Measurements from ENCODE around the gene ZDHHC22. TPM values are rescaled to one million over a fixed set of nuclear protein-coding genes. Genes with fewer than 3 reads are reported as not detected.

ZDHHC22 gene
- total RNA-seq, 1 donor from 2014 or later, result not detected

GRCh38 chr14:77092676-77093075 lies 48.9 kb downstream of the ZDHHC22 start:
- ATAC-seq (ENCODE audit: poor library complexity), result no peak
- DNase-seq, result no peak
- intact Hi-C loops (cut with DNase I), result loop anchor here (5.0 kb wide), 1 partner anchor 215 kb away; no protein-coding TSS in a partner anchor

GRCh38 chr14:77091518-77091917 lies 50.1 kb downstream of the ZDHHC22 start:
- intact Hi-C loops (cut with DNase I), result loop anchor here (5.0 kb wide), 1 partner anchor 214 kb away; no protein-coding TSS in a partner anchor
- ATAC-seq (ENCODE audit: poor library complexity) (no peak), DNase-seq (no peak)

- no peak for ATAC-seq (ENCODE audit: poor library complexity)
- intact Hi-C loops (cut with DNase I), result no loop called here
- DNase-seq, result no peak
Measured at GRCh38 chr14:77088645-77089044, 52.9 kb downstream of the ZDHHC22 start.

- intact Hi-C loops (cut with DNase I), result no loop called here
- DNase-seq (no peak), ATAC-seq (ENCODE audit: poor library complexity) (no peak)
Measured at GRCh38 chr14:77088219-77088618, 53.4 kb downstream of the ZDHHC22 start.

GRCh38 chr14:77087631-77088030 lies 54.0 kb downstream of the ZDHHC22 start:
- no peak for DNase-seq
- ATAC-seq (ENCODE audit: poor library complexity), result no peak
- intact Hi-C loops (cut with DNase I), result no loop called here

GRCh38 chr14:77086951-77087350 lies 54.6 kb downstream of the ZDHHC22 start:
- DNase-seq, result no peak
- intact Hi-C loops (cut with DNase I), result no loop called here
- ATAC-seq (ENCODE audit: poor library complexity), result no peak

- intact Hi-C loops (cut with DNase I), result no loop called here
- DNase-seq, result no peak
- ATAC-seq (ENCODE audit: poor library complexity), result peak; percentile 49
Measured at GRCh38 chr14:77086017-77086727, 55.4 kb downstream of the ZDHHC22 start.

- intact Hi-C loops (cut with DNase I), result no loop called here
- ATAC-seq (ENCODE audit: poor library complexity) (no peak), DNase-seq (no peak)
Measured at GRCh38 chr14:77085538-77085937, 56.1 kb downstream of the ZDHHC22 start.

- intact Hi-C loops (cut with DNase I), result no loop called here
- DNase-seq (no peak), ATAC-seq (ENCODE audit: poor library complexity) (peak; percentile 34)
Measured at GRCh38 chr14:77084985-77085384, 56.6 kb downstream of the ZDHHC22 start.

GRCh38 chr14:77083082-77083481 lies 58.5 kb downstream of the ZDHHC22 start:
- DNase-seq, result no peak
- ATAC-seq (ENCODE audit: poor library complexity), result no peak
- intact Hi-C loops (cut with DNase I), result no loop called here

- intact Hi-C loops (cut with DNase I), result no loop called here
- no peak for ATAC-seq (ENCODE audit: poor library complexity)
- DNase-seq, result no peak
Measured at GRCh38 chr14:77082356-77082755, 59.2 kb downstream of the ZDHHC22 start.

Other genes with a start within 250 kb of the ZDHHC22 start
- gene IRF2BPL, start 113.1 kb downstream of the ZDHHC22 start, total RNA-seq, result 38.8 TPM
- 64.1 TPM for gene CIPC, start 43.5 kb downstream of the ZDHHC22 start, total RNA-seq
- gene TMEM63C, start 40.0 kb upstream of the ZDHHC22 start, total RNA-seq, result 2.9 TPM
- not detected for gene NGB, start 129.4 kb upstream of the ZDHHC22 start, total RNA-seq
- gene POMT2, start 179.1 kb upstream of the ZDHHC22 start, total RNA-seq, result 19.7 TPM
- gene GSTZ1, start 179.2 kb upstream of the ZDHHC22 start, total RNA-seq, result 14.9 TPM
- gene TMED8, start 235.3 kb upstream of the ZDHHC22 start, total RNA-seq, result 4.8 TPM
- not detected for gene SAMD15, start 235.6 kb upstream of the ZDHHC22 start, total RNA-seq